ENCODE measurements around the gene CD180. TPM values are rescaled to one million over a fixed set of nuclear protein-coding genes. Genes with fewer than 3 reads are reported as not detected.

Gene CD180
- 0.54 TPM for total RNA-seq

DNA sequence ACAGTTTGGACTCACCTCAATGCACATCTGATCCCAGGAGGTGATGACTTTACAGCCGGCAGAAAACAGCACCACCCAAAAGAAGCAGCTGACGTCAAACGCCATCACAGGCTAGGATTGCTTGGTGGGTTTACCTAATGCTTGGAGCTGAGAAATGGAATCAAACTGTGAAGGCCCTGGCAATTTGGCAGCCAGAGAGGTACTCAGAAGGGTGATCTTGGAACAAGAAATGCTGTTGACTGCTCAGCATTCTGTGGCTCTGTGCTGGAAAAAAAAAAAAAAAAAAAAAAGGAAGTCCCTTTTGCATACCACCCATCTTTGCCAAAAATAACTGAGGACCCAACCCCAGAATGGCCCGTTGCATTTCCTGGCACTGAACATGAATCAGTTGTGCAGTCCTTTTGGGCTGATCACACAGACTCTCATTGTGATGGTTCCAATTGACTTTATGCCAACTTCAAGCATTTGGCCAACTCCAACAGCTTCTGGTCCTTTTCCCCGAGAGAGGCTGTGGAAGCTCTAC, at the start of gene CD180:
TSS of gene CD180 (minus strand) at position 263 of the 523 bp plus-strand sequence. CDS start at position 105, 158 bp downstream.
- no peak for DNase-seq (ENCODE audit: low read depth in 2 of 3, low spot score in 2 of 3)

DNA sequence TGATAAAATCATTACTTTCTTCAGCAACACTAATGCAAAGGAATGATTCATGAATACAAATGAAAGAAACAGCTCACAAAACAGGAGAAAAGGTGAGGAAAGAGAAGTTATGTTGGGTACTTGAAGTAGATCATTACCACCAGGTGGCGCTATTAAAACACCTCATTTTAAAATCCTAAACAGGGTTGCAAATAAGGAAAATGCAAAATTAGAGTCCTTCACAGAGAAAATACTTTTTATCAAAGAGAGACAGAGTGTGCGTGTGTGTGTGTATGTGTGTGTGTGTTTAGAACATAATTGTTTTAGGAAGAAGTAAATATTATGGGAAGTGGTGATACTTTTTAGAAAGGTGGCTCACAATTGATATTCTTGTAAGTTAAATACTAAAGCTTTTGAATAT, 49.5 kb upstream of the CD180 start:
- peak; percentile 45 to 79 (median 67) for DNase-seq (ENCODE audit: low read depth in 2 of 3, low spot score in 2 of 3)

DNA sequence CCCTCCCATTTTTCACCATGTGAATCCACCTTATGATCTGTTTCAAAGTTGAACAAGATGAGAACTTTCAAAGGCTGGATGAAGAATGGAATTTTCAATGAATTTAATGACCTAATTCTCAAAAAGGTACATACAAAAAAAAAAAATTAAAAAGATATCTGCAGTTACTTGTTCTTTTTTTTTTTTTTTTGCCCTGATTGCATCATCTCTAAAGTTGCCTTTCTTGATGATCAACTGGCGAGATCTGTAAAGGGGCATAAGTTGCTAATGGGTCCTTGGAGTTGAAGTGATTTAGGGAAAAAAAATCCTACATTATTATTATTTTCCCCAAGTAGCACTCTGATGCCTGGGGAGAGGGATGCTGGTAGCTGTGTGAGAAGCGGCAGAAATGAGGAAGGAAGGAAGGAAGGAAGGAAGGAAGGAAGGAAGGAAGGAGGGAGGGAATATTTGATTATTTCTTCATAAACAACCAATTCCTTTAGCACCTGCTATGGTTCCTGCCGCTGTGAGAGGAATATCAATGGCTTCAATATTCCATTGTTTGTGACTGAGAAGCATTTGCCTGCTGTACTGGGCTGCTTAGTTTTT, 48.8 kb upstream of the CD180 start:
- no peak for DNase-seq (ENCODE audit: low read depth in 2 of 3, low spot score in 2 of 3)

DNA sequence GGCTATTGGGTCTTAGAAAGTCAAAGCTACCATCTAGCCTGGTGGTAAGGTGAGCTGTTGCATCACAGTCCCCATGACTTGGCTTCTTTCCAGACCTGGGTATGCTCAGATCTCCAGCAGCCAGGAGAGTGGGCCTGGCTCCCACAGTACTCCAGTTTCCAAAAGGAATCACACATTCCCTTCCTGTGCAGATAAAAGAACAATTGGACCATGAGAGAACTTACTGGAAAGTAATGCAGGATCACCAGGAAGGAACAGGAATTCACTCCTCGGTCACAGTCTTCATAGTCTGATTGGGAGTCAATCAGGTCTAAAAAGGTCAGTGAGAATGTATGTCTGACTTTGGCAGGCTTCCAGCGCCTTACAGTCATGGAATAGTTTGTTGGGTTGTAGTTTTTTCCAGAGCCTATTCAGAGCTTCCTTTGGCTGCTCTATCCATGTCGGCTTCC, 47.8 kb upstream of the CD180 start:
- no peak for DNase-seq (ENCODE audit: low read depth in 2 of 3, low spot score in 2 of 3)

DNA sequence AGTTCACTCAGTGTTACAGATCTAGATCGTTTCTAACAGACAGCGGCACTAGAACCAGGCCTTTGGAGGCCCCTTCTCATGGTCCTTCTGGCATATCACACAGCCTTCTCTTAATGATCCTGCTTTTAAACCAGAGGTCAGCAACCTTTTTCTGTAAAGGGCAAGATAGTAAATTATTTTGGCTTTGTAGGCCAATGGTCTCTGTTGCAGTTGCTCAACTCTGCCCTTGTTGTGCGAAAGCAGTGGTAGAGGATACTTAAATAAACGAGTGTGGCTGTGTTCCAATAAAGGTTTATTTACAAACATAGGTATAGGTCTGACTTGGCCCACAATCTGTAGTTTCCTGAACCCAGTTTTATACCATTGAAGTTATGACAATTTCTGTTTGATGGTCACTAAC, 47.3 kb upstream of the CD180 start:
- DNase-seq (ENCODE audit: low read depth in 2 of 3, low spot score in 2 of 3): no peak

DNA sequence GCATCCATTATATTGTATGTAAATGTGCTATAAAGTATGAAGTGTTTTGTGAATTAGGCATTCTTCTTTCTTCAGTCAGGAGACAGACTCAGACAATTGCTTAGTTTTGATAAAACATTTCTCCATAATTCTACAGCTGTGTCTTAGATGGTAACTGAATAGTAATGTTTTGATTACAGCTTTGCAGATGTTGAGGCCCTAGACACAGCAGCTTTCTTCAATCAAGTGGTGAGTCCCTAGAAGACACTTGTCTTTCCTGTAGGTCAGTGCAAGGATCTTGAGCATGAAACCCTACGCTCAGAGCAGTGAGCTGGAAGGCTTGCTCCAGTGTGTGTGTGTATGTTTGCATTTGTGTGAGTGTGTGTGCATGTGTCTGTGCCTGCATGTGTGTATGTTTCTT, 46.8 kb upstream of the CD180 start:
- DNase-seq (ENCODE audit: low read depth in 2 of 3, low spot score in 2 of 3): no peak

DNA sequence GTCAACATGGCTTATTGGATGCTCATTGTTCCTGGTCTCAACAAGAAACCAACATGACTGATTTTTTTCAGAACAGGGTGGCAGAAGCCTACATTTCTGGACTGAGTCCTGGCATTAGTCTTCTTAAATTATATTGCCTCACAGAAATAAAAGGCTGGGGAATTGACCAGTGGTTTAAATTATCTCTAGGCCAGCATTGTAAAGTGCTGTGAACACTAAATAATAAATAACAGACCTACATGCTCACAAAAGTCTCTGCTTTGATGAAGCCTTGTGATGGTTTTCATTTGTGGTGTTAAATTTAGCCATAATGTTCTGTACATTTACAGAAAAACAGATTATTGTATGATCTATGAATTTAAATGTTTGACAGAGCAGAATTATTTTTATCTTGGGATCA, 44.7 kb upstream of the CD180 start:
- DNase-seq (ENCODE audit: low read depth in 2 of 3, low spot score in 2 of 3): no peak

DNA sequence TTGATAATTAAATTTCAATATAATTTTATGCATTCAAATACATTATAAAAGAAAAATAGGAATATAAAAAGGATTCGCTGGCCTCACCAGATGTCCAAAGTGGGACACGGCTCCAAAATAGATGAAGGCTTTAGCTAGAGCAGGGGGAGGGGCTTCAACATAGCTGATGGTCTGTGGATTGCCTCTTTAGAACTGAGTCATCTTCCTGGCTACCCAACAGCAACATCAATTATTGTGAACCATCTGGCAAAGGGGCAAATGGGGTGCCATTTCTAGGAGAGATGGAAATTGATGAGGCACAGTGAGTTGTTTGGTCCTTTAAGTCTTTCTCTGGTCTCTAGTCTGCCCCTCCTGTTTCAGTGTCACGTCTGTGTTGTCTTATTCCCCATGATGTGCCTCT, 44.2 kb upstream of the CD180 start:
- no peak for DNase-seq (ENCODE audit: low read depth in 2 of 3, low spot score in 2 of 3)

DNA sequence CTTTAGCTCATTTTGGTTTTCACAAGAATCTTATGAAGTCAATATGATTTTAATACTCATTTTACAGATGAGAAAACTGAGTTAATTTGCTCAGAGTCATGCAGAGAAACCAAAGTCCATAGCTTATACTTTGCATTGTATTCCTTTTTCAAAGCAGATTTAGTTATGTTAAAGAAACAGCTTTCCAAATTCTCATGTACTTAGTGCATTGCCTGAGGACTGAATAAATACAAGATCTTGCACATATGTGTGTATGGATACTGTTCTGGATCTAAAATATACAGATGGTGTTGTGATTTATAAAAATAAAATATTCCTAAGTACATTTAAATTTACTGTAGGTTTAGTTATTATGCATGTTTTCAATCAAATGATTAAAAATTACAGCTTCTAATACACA, 43.5 kb upstream of the CD180 start:
- no peak for DNase-seq (ENCODE audit: low read depth in 2 of 3, low spot score in 2 of 3)

DNA sequence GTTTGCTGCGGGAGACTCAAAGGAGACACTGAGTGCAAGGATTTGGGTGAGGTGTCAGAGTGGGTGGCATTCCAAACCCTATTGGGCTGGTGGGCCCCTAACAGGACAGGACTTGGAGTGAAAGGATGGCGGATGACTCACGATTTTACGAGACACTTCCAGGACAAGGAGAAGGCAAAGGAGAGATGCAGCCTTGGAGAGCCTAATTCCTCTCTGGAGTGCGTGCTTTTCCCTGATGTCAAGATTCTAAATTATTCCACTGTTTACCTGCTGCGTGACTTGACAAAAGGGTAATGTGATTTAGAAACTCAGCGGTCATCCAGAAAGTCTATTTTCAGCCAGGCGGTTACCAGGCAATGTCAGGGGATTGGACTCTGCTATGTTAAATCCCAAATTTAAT, 41.6 kb upstream of the CD180 start:
- no peak for DNase-seq (ENCODE audit: low read depth in 2 of 3, low spot score in 2 of 3)

DNA sequence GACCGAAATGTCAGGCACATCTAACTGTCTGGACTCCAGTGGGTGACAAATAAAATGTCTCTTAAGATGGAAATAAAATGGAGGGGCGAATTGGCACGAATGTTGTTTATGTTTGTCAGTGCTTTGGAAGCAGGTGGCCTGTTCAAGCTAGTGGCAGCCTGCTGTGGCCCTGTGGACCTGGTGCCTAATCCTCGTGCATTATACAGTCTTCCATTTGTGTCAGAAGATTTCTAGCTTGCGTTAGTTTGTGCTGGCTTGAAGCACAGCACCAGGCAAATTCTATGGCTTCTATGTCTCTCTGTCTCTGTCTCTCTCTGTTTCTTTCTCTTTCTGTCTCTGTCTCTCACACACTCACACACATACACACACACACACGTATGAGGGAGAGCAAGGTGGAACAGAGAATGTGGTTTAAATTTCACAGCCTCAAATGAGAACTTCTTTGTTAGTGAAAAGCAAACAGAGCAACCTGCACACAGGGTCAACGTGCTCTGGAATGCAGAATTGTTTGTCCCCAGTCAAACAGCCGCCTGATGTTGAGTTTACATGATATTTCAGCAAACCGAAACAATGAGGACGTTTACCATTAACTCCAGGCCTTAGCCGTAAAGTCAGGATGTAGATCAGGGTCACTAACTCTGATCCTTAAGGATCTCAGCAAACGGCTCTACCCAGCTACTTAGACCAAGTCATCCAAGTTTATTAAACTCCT, 39.0 kb upstream of the CD180 start:
- no peak for DNase-seq (ENCODE audit: low read depth in 2 of 3, low spot score in 2 of 3)

DNA sequence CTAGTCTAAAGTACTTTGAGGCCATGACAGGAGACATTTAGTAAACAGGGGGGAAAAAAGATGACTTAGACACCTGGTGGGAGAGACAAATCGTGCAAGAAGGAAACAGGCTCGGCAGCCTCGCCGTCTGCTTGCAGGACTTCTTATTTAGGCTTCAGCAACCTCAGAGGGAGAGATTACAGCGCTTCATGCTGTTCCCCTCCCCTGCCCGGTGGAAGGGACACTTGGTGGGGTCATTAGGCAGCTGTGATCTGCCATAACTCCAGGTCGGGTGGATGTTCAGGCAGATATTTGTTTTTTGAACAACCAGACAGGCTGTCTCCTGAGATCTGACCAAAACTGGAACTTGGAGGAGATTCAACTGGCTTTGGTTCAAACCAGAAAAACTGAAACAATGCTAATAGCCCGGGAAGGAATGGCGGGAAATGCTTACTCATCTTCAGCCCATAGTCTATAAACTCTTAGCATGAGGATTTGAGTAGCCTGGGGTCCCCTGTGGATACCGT, 38.1 kb upstream of the CD180 start:
- DNase-seq (ENCODE audit: low read depth in 2 of 3, low spot score in 2 of 3): peak in 2 of 3 donors; percentile 36 to 44

DNA sequence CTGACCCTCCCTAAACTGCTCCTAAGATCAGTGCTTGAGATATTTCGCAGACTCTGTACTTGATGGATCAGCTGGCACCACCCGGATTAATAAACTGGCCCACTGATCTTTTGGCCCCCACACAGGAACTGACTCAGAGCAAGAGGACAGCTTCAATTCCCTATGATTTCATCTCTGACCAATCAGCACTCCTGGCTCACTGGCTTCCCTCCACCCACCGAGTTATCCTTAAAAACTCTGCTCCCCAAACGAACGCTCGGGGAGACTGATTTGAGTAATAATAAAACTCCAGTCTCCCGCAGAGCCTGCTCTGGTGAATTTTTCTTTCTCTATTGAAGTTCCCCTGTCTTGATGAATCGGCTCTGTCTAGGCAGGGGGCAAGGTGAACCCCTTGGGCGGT, 36.5 kb upstream of the CD180 start:
- DNase-seq (ENCODE audit: low read depth in 2 of 3, low spot score in 2 of 3): no peak

DNA sequence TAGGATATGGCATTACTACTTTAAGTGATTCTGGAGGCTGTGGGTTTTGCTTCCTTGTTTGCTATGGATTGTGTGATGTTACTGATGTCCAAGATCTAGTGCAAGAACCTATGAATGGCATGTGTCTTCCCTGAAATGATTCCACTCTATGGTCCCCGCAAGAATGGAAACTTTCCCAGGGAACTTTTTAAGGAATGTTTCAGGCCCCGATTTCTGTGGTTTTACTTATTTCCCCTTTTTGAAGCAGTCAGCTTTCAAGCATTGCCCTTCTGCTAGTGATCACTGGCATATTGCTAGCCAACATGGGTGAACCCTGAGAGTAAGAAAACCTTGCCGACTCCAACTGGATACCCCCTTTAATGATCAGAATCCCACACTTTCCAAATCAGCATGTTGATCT, 26.6 kb upstream of the CD180 start:
- no peak for DNase-seq (ENCODE audit: low read depth in 2 of 3, low spot score in 2 of 3)

DNA sequence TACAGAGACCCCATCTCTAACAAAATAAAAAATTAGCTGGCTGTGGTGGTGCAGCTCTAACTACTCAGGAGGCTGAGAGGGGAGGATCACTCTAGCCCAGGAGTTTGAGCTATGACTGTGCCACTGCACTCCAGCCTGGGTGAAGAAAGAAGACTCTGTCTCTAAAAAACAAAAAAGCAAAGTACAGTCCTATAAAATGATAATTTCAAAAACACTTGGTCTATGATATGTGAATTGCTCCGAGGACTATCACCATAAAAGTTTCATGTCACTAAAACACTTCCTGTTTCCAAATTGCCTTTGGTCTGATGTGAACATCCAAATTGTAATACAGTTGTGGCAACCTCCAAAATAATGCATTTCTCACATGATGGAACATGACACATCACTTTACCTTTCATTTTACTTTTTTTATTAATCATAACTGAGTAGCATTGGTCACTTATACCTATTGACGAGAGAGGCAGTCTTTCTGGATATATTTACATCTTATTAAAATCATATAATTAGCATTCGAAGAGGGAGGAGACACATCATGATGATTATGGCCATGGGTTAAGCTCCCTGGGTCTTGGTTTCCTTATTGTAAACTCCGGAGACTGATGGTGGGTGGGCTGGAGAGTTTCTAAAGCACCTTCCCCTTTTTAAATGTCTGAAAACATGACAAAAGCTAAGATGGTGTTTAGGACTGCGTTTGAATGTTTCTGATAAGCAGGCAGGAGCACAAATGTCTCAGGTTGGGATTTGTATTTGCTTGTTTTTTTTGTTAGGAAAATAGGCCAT, 25.8 kb upstream of the CD180 start:
- DNase-seq (ENCODE audit: low read depth in 2 of 3, low spot score in 2 of 3): peak in 1 of 3 donors; percentile 48

DNA sequence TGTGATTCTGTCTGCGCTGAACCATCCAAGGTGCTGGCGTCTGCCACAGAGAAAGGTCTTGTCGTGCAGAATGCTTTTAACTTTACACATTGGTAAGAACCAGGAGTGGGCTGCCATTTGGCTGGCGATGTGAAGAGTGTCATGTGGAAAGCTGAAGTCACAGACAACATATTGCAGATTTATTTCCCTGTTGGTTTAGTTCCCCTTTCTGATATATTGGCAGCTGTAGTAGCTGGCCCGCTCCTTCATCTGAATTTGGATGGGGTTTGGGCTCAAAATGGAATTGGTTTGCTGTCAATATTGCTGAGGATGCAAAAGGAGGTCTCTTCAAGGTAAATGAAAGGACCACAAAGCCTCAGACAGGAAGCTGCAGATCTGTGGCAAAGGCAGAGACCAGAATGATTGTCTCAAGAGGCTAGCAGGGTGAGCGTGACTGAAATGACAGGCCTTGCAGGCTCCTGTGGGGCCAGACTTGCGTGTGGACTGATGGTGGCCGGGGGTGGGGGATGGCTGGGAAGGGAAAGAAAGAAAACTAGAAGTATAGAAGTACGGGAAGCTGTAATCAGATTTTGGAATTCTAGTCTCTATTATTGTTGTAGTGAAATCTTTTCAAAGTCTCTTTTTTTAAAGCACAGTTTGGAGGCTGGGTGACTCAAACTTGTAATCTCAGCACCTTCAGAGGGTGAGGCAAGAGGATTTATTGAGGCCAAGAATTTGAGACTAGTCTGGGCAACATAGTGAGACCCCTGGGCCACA, 25.1 kb upstream of the CD180 start:
- DNase-seq (ENCODE audit: low read depth in 2 of 3, low spot score in 2 of 3): peak in 1 of 3 donors; percentile 67

DNA sequence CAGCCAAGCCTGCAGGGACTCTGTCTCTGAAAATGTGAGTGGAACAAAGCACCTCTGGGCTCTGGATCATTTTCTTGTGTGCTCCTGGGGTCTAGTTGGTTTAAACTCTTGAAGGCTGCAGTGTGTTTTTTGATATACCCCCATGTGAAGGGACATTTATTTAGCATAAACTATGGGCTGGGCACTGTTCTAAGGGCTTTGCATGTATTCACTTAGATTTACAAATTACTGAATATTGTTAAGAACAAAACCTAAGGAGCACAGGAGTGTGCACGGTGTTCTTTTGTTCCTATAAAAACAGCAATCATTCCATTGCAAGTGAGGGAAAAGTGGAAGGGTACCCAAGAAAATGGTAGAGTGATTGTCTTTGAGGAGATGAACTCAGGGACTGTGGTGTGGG, 20.0 kb upstream of the CD180 start:
- DNase-seq (ENCODE audit: low read depth in 2 of 3, low spot score in 2 of 3): no peak

DNA sequence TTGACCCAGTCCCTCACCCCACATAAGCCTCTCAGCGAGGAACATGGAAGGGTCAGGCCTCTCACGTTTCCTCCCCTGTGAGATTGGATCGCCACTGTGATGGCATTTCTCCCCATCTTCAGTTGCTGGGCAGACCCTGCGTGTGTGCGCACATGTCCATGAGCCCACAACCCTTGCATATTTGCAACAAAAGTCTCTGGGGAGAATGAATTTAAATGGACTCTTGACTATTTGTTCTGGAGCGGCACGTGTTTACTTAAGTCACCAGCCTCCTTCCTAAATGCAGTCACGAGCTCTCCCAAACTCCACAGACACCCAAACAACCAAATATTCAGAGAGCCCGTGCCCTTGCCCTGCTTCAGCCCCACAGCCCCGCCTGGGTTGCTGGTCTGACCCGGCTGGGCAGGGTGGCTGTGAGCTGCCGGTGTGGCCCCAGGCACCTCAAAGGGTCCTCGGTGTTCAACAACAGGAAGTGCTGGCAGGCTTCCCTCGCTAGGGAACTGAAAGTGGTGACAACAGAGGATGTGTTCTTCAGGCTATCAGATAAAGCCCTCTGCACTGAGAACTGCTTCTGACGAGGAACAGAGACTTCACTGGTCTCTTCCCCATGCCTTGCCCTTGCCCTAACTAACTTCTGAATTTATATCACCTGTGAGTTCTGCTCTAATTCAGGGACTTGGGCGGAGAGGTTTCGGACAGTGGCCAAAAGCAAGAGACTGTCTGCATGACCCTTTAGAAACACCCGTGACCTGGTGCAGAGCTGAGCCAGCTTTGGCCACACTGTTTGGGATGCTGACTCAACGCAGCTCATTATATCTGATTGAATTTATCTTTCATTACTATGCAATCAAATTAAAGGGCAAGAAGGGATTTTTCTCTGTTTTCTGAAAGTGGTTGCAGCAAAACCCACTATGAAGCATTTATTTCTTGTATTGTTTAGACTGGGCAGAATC, 19.2 kb upstream of the CD180 start:
- peak; percentile 39 to 84 (median 75) for DNase-seq (ENCODE audit: low read depth in 2 of 3, low spot score in 2 of 3)

DNA sequence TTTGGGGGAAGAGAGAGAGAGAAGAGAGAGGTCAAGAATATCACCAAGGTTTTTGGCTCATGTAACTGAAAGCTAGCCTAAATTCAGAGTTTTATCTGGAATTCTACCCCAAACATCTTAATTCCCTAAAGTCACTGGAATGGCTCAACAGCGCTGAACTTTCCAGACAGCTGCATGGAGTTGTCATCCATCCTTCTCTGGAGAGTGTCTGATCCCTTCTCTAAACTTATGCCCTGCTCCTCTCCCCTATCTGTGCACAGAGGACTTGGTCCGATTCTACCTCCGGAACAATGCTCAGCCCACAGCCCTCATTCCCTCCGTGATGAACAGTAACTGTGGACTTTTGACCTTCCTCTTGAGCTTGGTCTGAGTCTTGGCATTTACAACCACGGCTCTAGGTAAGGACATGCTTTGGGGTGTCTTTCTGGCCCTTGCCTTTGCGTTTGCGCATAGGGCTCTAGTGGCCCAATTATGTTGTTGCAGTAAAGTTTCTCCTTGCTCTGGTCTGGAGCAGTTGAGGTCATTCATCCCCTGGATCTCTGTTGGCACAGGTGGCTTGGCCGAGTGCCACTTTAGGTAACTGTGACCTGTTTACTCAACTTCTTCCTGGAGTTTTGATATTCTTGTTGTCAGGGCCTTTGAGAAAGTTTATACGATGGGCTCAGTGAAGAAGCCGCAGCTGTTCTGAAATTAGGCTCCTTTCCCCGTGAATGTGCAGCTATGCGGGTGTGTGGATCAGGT, 18.3 kb upstream of the CD180 start:
- DNase-seq (ENCODE audit: low read depth in 2 of 3, low spot score in 2 of 3): no peak

Data from hematopoietic multipotent progenitor cell (in vitro differentiated cells).